ENCODE results near the gene TTC27. TPM values are rescaled to one million over a fixed set of nuclear protein-coding genes. Genes with fewer than 3 reads are reported as not detected.

Gene TTC27
- total RNA-seq, 4 donors from 2014 or later: 7.1 to 20.3 (median 10.4) TPM

DNA sequence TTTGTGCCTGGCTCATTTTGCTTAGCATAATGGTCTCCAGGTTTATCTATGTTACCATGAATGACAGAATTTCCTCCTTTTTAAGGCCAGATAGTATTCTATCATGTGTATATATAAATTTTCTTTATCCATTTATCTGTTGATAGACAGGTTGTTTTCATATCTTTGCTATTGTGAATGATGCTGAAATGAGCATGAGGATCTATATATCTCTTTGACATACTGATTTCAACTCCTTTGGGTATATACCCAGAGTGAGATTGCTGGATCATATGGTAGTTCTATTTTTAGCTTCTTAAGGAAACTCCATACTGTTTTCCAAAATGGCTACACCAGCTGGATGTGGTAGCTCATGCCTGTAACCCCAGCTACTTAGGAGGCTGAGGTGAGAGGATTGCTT, 232.5 kb downstream of the TTC27 start:
- H3K4me1 ChIP-seq: no peaks in the 10 kb centered on the region
- no peak for DNase-seq
- no peak overlapping the region for H3K27ac ChIP-seq
- no peak overlapping the region for H3K4me3 ChIP-seq
- H3K27me3 ChIP-seq: no peaks in the 10 kb centered on the region
- no peaks in the 10 kb centered on the region for H3K36me3 ChIP-seq
- in situ Hi-C loops (cut with MboI; ENCODE audit: low pct_ligation_motif_present in 1 of 4, low pct_unique_long_range_greater_than_20kb in 1 of 4, low sequenced_read_pairs in 3 of 4) (no loop called here), intact Hi-C loops (cut with DNase I; ENCODE audit: low total_unique reads) (no loop called here)
- TF ChIP-seq EP300 (IDR thresholded peaks at IDR 0.05; ENCODE audit: low read depth) (no peak), POLR2A (IDR thresholded peaks at IDR 0.05) (no peak), POLR2AphosphoS5 (IDR thresholded peaks at IDR 0.05) (no peak)
- TF ChIP-seq, protein P1, sequence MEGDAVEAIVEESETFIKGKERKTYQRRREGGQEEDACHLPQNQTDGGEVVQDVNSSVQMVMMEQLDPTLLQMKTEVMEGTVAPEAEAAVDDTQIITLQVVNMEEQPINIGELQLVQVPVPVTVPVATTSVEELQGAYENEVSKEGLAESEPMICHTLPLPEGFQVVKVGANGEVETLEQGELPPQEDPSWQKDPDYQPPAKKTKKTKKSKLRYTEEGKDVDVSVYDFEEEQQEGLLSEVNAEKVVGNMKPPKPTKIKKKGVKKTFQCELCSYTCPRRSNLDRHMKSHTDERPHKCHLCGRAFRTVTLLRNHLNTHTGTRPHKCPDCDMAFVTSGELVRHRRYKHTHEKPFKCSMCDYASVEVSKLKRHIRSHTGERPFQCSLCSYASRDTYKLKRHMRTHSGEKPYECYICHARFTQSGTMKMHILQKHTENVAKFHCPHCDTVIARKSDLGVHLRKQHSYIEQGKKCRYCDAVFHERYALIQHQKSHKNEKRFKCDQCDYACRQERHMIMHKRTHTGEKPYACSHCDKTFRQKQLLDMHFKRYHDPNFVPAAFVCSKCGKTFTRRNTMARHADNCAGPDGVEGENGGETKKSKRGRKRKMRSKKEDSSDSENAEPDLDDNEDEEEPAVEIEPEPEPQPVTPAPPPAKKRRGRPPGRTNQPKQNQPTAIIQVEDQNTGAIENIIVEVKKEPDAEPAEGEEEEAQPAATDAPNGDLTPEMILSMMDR (IDR thresholded peaks at IDR 0.05): no peak
- H3K9me3 ChIP-seq: no peaks in the 10 kb centered on the region

DNA sequence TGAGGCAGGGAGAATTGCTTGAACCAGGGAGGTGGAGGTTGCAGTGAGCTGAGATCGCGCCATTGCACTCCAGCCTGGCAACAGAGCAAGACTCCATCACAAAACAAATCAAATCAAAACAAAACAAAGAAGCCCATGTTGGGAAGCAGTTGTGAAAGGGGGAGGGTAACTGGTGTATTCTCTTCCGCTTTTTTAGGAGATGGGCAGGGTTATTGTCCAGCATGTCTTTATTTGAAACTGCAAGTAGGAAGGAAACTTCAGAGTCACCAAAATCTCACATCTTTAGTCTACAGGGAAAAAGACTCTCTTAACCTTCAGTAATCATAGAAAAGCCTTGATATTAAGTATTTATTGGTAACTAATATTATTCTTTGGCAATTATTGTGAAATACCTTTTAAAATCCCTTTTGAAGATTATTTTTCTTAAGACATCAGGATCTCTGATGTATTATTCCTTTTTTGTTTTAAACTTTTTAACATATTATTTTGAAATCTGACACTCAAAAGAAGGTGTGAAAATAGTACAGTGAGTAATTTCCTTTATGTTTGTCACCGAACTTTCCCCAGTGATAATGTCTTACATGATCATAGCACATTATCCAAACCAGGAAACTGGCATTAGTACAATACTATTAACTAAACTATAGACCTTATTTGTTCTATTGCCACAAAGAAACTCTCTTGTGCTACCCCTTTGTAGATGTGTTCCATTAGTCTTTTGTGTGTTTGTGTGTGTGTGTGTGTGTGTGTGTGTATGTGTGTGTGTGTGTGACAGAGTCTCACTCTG, 234.6 kb downstream of the TTC27 start:
- 76 to 85% methylated on average over 4 of the region's 4 CpGs for WGBS, 2 donors (ENCODE audit: low coverage in 1 of 2)
- no peaks in the 10 kb centered on the region for H3K36me3 ChIP-seq

DNA sequence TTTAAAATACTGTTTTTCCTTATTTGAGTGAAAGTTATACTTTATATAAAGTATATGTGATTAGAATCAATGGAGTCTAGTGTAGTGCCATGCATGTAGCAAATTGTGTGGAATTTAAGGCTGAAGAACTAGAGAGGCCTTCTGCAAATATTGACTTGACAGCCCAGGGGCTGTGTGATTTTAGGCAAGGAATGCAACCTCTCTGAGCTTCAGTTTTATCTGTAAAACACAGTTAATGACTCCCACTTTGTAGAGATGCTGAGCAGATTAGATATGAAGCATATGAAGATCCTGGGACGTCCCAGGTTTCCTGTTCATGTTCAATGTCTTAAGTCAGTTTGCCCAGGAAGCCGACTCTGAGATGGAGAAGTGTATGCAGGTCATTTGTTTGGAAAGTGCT, 235.5 kb downstream of the TTC27 start:
- no peaks in the 10 kb centered on the region for H3K4me1 ChIP-seq
- H3K36me3 ChIP-seq: no peaks in the 10 kb centered on the region
- DNase-seq: no peak
- H3K27ac ChIP-seq: no peak overlapping the region
- TF ChIP-seq, protein P1 (IDR thresholded peaks at IDR 0.05): no peak
- TF ChIP-seq EP300 (IDR thresholded peaks at IDR 0.05; ENCODE audit: low read depth) (no peak), POLR2A (IDR thresholded peaks at IDR 0.05) (no peak), POLR2AphosphoS5 (IDR thresholded peaks at IDR 0.05) (no peak)
- H3K4me3 ChIP-seq: no peak overlapping the region
- no peaks in the 10 kb centered on the region for H3K27me3 ChIP-seq
- intact Hi-C loops (cut with DNase I; ENCODE audit: low total_unique reads): no loop called here
- H3K9me3 ChIP-seq: no peaks in the 10 kb centered on the region
- in situ Hi-C loops (cut with MboI; ENCODE audit: low pct_ligation_motif_present in 1 of 4, low pct_unique_long_range_greater_than_20kb in 1 of 4, low sequenced_read_pairs in 3 of 4): no loop called here
- WGBS, 2 donors (ENCODE audit: low coverage in 1 of 2): 73 to 84% methylated on average over 2 of the region's 2 CpGs

More for the DNA sequence above, 234.6 kb downstream of the TTC27 start:
- no peak for TF ChIP-seq EP300 (IDR thresholded peaks at IDR 0.05; ENCODE audit: low read depth)
- TF ChIP-seq, protein P1 (IDR thresholded peaks at IDR 0.05): no peak
- no peak for DNase-seq
- H3K4me3 ChIP-seq: no peak overlapping the region
- H3K27ac ChIP-seq: no peak overlapping the region
- H3K27me3 ChIP-seq: no peaks in the 10 kb centered on the region
- intact Hi-C loops (cut with DNase I; ENCODE audit: low total_unique reads) (no loop called here), in situ Hi-C loops (cut with MboI; ENCODE audit: low pct_ligation_motif_present in 1 of 4, low pct_unique_long_range_greater_than_20kb in 1 of 4, low sequenced_read_pairs in 3 of 4) (no loop called here)
- no peaks in the 10 kb centered on the region for H3K9me3 ChIP-seq
- no peaks in the 10 kb centered on the region for H3K4me1 ChIP-seq

DNA sequence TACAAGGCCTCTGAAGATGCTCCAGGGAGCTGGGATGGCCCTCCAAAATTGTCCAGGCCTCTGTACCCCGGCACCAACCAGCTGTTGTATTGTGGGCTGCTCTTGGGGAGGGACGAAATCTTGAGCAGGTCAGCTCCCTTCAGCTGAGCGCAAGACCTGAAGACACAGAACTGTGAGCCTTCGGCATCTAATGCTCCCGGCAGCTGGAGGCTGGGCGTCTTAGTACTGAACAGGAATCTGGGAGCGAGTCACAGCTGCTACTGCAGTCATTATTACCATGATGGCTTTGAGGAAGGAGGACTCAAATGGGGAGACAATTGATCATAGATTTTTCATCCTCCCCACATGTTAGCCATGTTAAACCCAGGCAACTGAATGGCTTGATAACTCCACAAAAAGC, 236.0 kb downstream of the TTC27 start:
- 91% methylated on average over 7 of the region's 7 CpGs; no CpG with 5 or more reads in 1 of the 2 donors for WGBS, 2 donors (ENCODE audit: low coverage in 1 of 2)

More for the DNA sequence above, 236.0 kb downstream of the TTC27 start:
- intact Hi-C loops (cut with DNase I; ENCODE audit: low total_unique reads): no loop called here
- Histone ChIP-seq H3K27me3 (no peaks in the 10 kb centered on the region), H3K4me3 (no peak overlapping the region), H3K4me1 (no peaks in the 10 kb centered on the region), H3K36me3 (no peaks in the 10 kb centered on the region), H3K9me3 (no peaks in the 10 kb centered on the region), H3K27ac (no peak overlapping the region)
- TF ChIP-seq EP300 (IDR thresholded peaks at IDR 0.05; ENCODE audit: low read depth) (no peak), POLR2AphosphoS5 (IDR thresholded peaks at IDR 0.05) (no peak), POLR2A (IDR thresholded peaks at IDR 0.05) (no peak)
- TF ChIP-seq, protein P1 (IDR thresholded peaks at IDR 0.05): no peak
- in situ Hi-C loops (cut with MboI; ENCODE audit: low pct_ligation_motif_present in 1 of 4, low pct_unique_long_range_greater_than_20kb in 1 of 4, low sequenced_read_pairs in 3 of 4): no loop called here
- DNase-seq: no peak
